ENCODE measurements around the gene SERPIND1.

Gene SERPIND1

DNA sequence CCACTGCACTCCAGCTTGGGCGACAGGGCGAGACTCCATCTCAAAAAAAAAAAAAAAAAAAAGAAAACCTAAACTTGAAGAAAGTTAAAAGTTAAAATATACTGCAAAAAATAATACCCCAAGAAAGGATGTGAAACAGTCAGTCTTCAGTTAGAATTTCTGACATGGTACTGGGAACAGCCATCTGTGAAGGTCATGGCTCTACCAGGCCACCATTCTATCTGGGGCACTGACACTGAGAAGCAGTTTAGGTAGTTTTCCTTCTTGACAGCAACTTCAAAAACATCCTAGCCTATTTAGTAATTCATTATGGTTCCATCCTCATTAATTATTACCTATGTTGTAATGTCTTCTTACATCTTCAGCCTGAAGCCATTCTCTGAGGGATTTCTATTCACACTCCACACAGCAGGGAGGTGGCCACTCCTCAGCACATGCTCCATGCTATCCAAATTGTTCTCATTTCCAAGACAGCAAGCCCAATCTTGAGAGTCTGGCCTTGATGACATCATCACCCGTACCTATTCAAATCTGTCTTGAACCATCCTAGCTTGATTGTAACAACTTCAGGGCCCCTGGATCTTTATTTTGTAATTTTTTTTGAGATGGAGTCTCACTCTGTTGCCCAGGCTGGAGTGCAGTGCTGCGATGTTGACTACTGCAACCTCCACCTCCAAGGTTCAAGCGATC is 38.2 kb downstream of the SERPIND1 start:
- Histone ChIP-seq H3K9me3 (ENCODE audit: control insufficient read depth, insufficient read depth, low read length) (no peaks in the 10 kb centered on the region), H3K79me2 (ENCODE audit: control insufficient read depth, low read length) (no peaks in the 10 kb centered on the region), H3K4me2 (ENCODE audit: low read length) (no peak overlapping the region), H3K4me1 (ENCODE audit: control insufficient read depth, low read length) (no peaks in the 10 kb centered on the region), H3K27ac (ENCODE audit: low read depth, low read length) (no peak overlapping the region), H4K20me1 (ENCODE audit: control insufficient read depth, insufficient read depth, low read depth, low read length) (no peaks in the 10 kb centered on the region), H3K36me3 (ENCODE audit: control insufficient read depth, low read length) (peaks cover 50% of the 10 kb centered on the region), H3F3A (ENCODE audit: control insufficient read depth, insufficient read depth) (no peaks in the 10 kb centered on the region), H3K27me3 (ENCODE audit: control insufficient read depth, low read length) (no peaks in the 10 kb centered on the region), H3K9me2 (replicated peaks; ENCODE audit: control insufficient read depth, low read length) (no peaks in the 10 kb centered on the region), H3K4me3 (ENCODE audit: low read length) (no peak overlapping the region)
- TF ChIP-seq EZH2phosphoT487 (IDR thresholded peaks at IDR 0.05; ENCODE audit: borderline replicate concordance, low read length), result no peak
- TF ChIP-seq CTCF (IDR thresholded peaks at IDR 0.05; ENCODE audit: low read depth, low read length, poor library complexity, severe bottlenecking), result no peak

DNA sequence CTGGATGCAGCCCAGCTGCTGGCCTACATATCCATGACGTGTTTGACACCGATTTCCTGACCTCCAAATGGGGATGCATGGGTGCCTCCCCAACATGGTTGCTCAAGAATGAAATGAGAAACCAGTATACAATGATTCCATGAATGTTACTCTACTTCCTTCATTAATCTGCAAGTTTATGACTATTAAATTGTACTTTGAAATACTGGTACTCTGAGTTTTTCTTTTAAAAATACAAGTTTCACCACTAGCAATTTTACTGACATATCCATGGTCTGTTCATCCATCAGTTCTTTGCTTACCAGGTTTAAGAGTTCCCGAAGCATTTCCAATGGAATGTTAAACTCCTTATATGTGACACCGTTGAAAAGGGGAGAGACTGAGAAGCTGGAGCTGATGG is 39.1 kb downstream of the SERPIND1 start:
- TF ChIP-seq CTCF (IDR thresholded peaks at IDR 0.05; ENCODE audit: low read depth, low read length, poor library complexity, severe bottlenecking) (no peak), EZH2phosphoT487 (IDR thresholded peaks at IDR 0.05; ENCODE audit: borderline replicate concordance, low read length) (no peak)
- Histone ChIP-seq H3K27ac (ENCODE audit: low read depth, low read length) (no peak overlapping the region), H3K4me3 (ENCODE audit: low read length) (no peak overlapping the region), H3K4me1 (ENCODE audit: control insufficient read depth, low read length) (no peaks in the 10 kb centered on the region), H3K9me3 (ENCODE audit: control insufficient read depth, insufficient read depth, low read length) (no peaks in the 10 kb centered on the region), H3K79me2 (ENCODE audit: control insufficient read depth, low read length) (no peaks in the 10 kb centered on the region), H3K36me3 (ENCODE audit: control insufficient read depth, low read length) (peaks cover 48% of the 10 kb centered on the region), H3K4me2 (ENCODE audit: low read length) (no peak overlapping the region), H3F3A (ENCODE audit: control insufficient read depth, insufficient read depth) (no peaks in the 10 kb centered on the region), H3K9me2 (replicated peaks; ENCODE audit: control insufficient read depth, low read length) (no peaks in the 10 kb centered on the region), H3K27me3 (ENCODE audit: control insufficient read depth, low read length) (no peaks in the 10 kb centered on the region), H4K20me1 (ENCODE audit: control insufficient read depth, insufficient read depth, low read depth, low read length) (no peaks in the 10 kb centered on the region)

GRCh38 chr22:20814221-20814808 is 40.4 kb downstream of the SERPIND1 start:
- Histone ChIP-seq H3K9me3 (ENCODE audit: control insufficient read depth, insufficient read depth, low read length) (no peaks in the 10 kb centered on the region), H3K4me2 (ENCODE audit: low read length) (no peak overlapping the region), H3K79me2 (ENCODE audit: control insufficient read depth, low read length) (no peaks in the 10 kb centered on the region), H3K4me3 (ENCODE audit: low read length) (no peak overlapping the region), H3K27me3 (ENCODE audit: control insufficient read depth, low read length) (no peaks in the 10 kb centered on the region), H3K36me3 (ENCODE audit: control insufficient read depth, low read length) (peaks cover 53% of the 10 kb centered on the region), H3K27ac (ENCODE audit: low read depth, low read length) (no peak overlapping the region), H3K9me2 (replicated peaks; ENCODE audit: control insufficient read depth, low read length) (no peaks in the 10 kb centered on the region), H3K4me1 (ENCODE audit: control insufficient read depth, low read length) (no peaks in the 10 kb centered on the region), H4K20me1 (ENCODE audit: control insufficient read depth, insufficient read depth, low read depth, low read length) (no peaks in the 10 kb centered on the region), H3F3A (ENCODE audit: control insufficient read depth, insufficient read depth) (no peaks in the 10 kb centered on the region)
- TF ChIP-seq CTCF (IDR thresholded peaks at IDR 0.05; ENCODE audit: low read depth, low read length, poor library complexity, severe bottlenecking), result no peak
- no peak for TF ChIP-seq EZH2phosphoT487 (IDR thresholded peaks at IDR 0.05; ENCODE audit: borderline replicate concordance, low read length)

All from DOHH2 (cell line).